CD1c-positive myeloid dendritic cell (primary cell): ENCODE measurements around the gene ROS1.
"Not testable (repeated sequence)": the region's sequence is repeated elsewhere in the genome, so short reads cannot be mapped to it uniquely, and the experiment has no call there.

Source experiments
- DNase-seq: peaks from one replicate; pipeline ENCODE4 v3.0.0-alpha.2; 2016; ENCODE audit errors: extremely low spot score

Gene ROS1

GRCh38 chr6:117267054-117267347, 158.7 kb downstream of the ROS1 start:
- no peak for DNase-seq

- no peak for DNase-seq
Measured at GRCh38 chr6:117266257-117267053, 159.3 kb downstream of the ROS1 start.

GRCh38 chr6:117265410-117266256, 160.1 kb downstream of the ROS1 start, which contains the start of gene VGLL2:
TSS of gene VGLL2 (plus strand) at chr6:117265558. CDS start at chr6:117265764, 206 bp downstream.
- no peak for DNase-seq

GRCh38 chr6:117264692-117265409, 160.9 kb downstream of the ROS1 start:
- DNase-seq = no peak

- no peak for DNase-seq
Measured at GRCh38 chr6:117264369-117264691, 161.4 kb downstream of the ROS1 start.

GRCh38 chr6:117263353-117263927, 162.3 kb downstream of the ROS1 start:
- no peak for DNase-seq

- DNase-seq = no peak
Measured at GRCh38 chr6:117262799-117263198, 162.9 kb downstream of the ROS1 start.

- no peak for DNase-seq
Measured at GRCh38 chr6:117253785-117254184, 172.0 kb downstream of the ROS1 start.

- not testable (repeated sequence) for DNase-seq
Measured at GRCh38 chr6:117244979-117245378, 180.8 kb downstream of the ROS1 start.

- not testable (repeated sequence) for DNase-seq
Measured at GRCh38 chr6:117244571-117244970, 181.2 kb downstream of the ROS1 start.
